ENCODE results near the gene EVI2B.

EVI2B gene
- long read RNA-seq, transcript EVI2B-201 (2 exons, 1,999 nt) = major isoform, 87 of 100 reads
- long read RNA-seq, partial matches to known transcripts = 0 of 100 reads
- long read RNA-seq, other reads (novel, unspliced or antisense) = 13 of 100 reads

- peak; percentile 55 to 71 for DNase-seq (ENCODE audit: low read depth in 1 of 2, low spot score in 1 of 2)
- Histone ChIP-seq H3K27me3 (ENCODE audit: insufficient read depth, poor library complexity, severe bottlenecking) (no peaks in the 10 kb centered on the region), H3K4me3 (replicated peaks; ENCODE audit: insufficient read depth, low read length) (peak within 1 kb of the TSS; percentile 53), H3K27ac (replicated peaks) (peak within 1 kb of the TSS; percentile 91)
- TF ChIP-seq GABPA (IDR thresholded peaks at IDR 0.05; ENCODE audit: low read depth) (no peak), POLR2AphosphoS5 (IDR thresholded peaks at IDR 0.05; ENCODE audit: low read depth) (no peak), SPI1 (IDR thresholded peaks at IDR 0.05; ENCODE audit: borderline replicate concordance, low read depth) (no peak), CTCF (IDR thresholded peaks at IDR 0.05; ENCODE audit: insufficient read depth, low read length) (no peak), REST (IDR thresholded peaks at IDR 0.05; ENCODE audit: insufficient replicate concordance, low read depth) (no peak)
Measured at GRCh38 chr17:31313982-31314781, at the start of gene EVI2B. TSS of gene EVI2B (minus strand) at chr17:31314054. CDS start at chr17:31305609, 8,445 bp downstream.

- Histone ChIP-seq H3K27me3 (ENCODE audit: insufficient read depth, poor library complexity, severe bottlenecking) (no peaks in the 10 kb centered on the region), H3K4me3 (replicated peaks; ENCODE audit: insufficient read depth, low read length) (no peak overlapping the region), H3K27ac (replicated peaks) (no peak overlapping the region)
- DNase-seq (ENCODE audit: low read depth in 1 of 2, low spot score in 1 of 2) = no peak
- TF ChIP-seq POLR2AphosphoS5 (IDR thresholded peaks at IDR 0.05; ENCODE audit: low read depth) (no peak), GABPA (IDR thresholded peaks at IDR 0.05; ENCODE audit: low read depth) (no peak), SPI1 (IDR thresholded peaks at IDR 0.05; ENCODE audit: borderline replicate concordance, low read depth) (no peak), CTCF (IDR thresholded peaks at IDR 0.05; ENCODE audit: insufficient read depth, low read length) (no peak), REST (IDR thresholded peaks at IDR 0.05; ENCODE audit: insufficient replicate concordance, low read depth) (no peak)
Measured at GRCh38 chr17:31357839-31358394, 44.1 kb upstream of the EVI2B start.

- TF ChIP-seq GABPA (IDR thresholded peaks at IDR 0.05; ENCODE audit: low read depth) (no peak), REST (IDR thresholded peaks at IDR 0.05; ENCODE audit: insufficient replicate concordance, low read depth) (no peak), SPI1 (IDR thresholded peaks at IDR 0.05; ENCODE audit: borderline replicate concordance, low read depth) (no peak), POLR2AphosphoS5 (IDR thresholded peaks at IDR 0.05; ENCODE audit: low read depth) (no peak), CTCF (IDR thresholded peaks at IDR 0.05; ENCODE audit: insufficient read depth, low read length) (no peak)
- Histone ChIP-seq H3K27ac (replicated peaks) (no peak overlapping the region), H3K4me3 (replicated peaks; ENCODE audit: insufficient read depth, low read length) (no peak overlapping the region), H3K27me3 (ENCODE audit: insufficient read depth, poor library complexity, severe bottlenecking) (no peaks in the 10 kb centered on the region)
- no peak for DNase-seq (ENCODE audit: low read depth in 1 of 2, low spot score in 1 of 2)
Measured at GRCh38 chr17:31357091-31357490, 43.2 kb upstream of the EVI2B start.

Measured in HL-60 (cell line).